GM19438 (cell line): Measurements from ENCODE around the gene FXYD6.

ENCODE experiments used
- ATAC-seq: cut with Tn5 transposase; IDR thresholded peaks from one replicate; pipeline ENCODE4 v1.9.1; 2021; ENCODE audit warnings: low read depth; ENCODE audit not compliant: unreplicated experiment

FXYD6 gene

GRCh38 chr11:117796872-117797529 lies 79.5 kb downstream of the FXYD6 start, which contains the start of gene DSCAML1:
Gene DSCAML1 (minus strand): TSS chr11:117797216. CDS start chr11:117797079, 137 bp downstream.
- no peak for ATAC-seq

- no peak for ATAC-seq
Measured at GRCh38 chr11:117796456-117796871, 80.0 kb downstream of the FXYD6 start.

- no peak for ATAC-seq
Measured at GRCh38 chr11:117795638-117796455, 80.6 kb downstream of the FXYD6 start.

- no peak for ATAC-seq
Measured at GRCh38 chr11:117794772-117795629, 81.5 kb downstream of the FXYD6 start.

DNA sequence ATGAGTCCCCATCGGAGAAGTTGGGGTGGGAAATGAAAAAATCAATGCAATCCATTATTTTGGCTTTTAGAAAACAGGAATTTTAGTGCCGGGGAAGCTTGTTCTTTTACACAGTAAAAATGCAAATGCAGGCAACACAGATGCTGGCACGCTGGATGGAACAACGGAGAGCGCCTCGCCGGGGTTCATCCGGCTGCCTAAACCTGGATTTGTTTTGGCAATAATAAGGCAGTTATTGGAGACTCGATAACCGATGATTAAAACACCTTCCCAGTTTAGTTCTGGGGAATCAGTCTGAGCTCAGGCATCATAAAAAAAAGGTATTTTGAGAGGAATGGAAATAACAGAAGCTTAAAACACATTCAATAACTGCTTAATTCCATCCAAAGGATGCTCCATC lies 82.3 kb downstream of the FXYD6 start:
- no peak for ATAC-seq

DNA sequence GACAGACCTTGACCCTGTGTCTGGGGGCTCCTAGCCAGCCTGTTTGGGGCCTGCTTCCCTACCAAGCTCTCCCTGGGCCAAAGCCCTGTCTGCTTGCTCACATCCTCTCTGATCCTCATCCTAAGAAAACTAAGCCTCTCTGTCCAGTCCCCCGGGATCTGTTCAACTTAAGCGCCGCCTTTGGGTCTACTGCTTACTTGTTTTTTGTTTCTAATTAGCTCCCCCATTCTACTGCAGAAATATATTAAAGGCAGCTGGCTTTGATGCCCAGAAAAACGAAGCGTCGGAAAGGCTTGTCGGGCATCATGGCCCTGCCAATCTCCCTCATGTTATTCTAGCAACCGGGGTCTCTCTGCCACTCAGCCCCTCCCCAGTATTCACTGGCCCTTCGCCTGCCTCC lies 82.9 kb downstream of the FXYD6 start:
- no peak for ATAC-seq

GRCh38 chr11:117792992-117793391 lies 83.5 kb downstream of the FXYD6 start:
- no peak for ATAC-seq

GRCh38 chr11:117792241-117792640 lies 84.2 kb downstream of the FXYD6 start:
- no peak for ATAC-seq

DNA sequence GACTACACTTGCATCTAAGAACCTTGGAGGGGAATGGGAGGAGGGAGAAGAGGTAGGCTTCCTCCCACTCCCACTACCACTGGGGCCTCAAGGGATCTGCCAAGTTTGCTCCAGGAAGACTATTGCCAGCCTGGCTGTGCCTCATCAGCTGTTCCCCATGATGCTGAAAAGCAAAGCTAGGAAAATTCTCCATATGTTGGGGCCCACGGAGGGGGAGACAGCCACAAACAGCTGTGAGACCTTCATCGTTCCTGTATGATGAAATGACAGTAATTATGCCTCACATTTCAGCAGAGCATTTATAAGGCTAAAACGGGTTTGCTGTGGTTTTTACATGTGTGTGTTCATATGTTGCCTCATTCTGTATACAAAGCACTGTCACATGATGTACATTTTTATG lies 86.2 kb downstream of the FXYD6 start:
- no peak for ATAC-seq

DNA sequence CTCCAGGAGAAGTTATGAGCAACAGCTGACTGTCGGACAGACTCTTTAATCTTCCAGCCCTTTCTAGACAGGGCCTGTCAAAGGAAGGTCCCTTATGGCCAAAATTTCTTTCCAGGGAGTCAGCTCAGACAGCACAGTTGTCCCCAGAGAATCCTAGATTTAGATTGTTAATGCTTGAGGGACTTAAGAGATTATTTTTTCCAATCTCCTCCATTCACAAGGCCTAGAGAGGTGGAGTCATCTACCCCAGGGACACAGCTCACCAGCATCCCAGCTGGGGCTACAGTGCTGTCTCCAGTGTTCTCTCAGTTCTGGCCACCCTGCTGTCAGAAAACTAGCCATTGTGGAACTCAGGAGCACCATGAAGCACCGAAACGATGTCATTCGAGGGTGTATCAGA lies 87.2 kb downstream of the FXYD6 start:
- no peak for ATAC-seq
